IMR-90 (cell line): Measurements from ENCODE around the gene CACNG5. TPM values are rescaled to one million over a fixed set of nuclear protein-coding genes. Genes with fewer than 3 reads are reported as not detected.

ENCODE experiments used
- ATAC-seq: fragments of 200-7000 bp; cut with Tn5 transposase; 2 replicates; pipeline ENCODE4 v1.9.1; 2020; ENCODE audit warnings: low read depth, mild to moderate bottlenecking, moderate library complexity
- BruUV-seq: library from RNA; stranded (reverse); fragments of 400-500 nt; replicated peaks from 2 replicates; lab custom pipeline; 2021; lab: Mats Ljungman, UMichigan
- CTCF ChIA-PET: fragments of 300-600 bp; formaldehyde crosslinking; extraction: SDS; loops from one replicate; lab custom pipeline; 2021; ENCODE audit warnings: antibody characterized with exemption; lab: Yijun Ruan, JAX
- POLR2A ChIA-PET: fragments of 300-600 bp; sonication (Branson Sonifier 250); formaldehyde crosslinking; loops from one replicate; lab custom pipeline; 2022; ENCODE audit warnings: antibody characterized with exemption; ENCODE audit not compliant: unreplicated experiment; lab: Charles Lee
- DNase-seq: peaks from one replicate; pipeline ENCODE4 v3.0.0; 2013
- H2AFZ ChIP-seq: replicated peaks from 2 replicates; pipeline ENCODE3; 2013; ENCODE audit warnings: low read length, mild to moderate bottlenecking; ENCODE audit not compliant: poor library complexity
- H2AK5ac ChIP-seq: 2 replicates; pipeline ENCODE4 v1.6.1; 2013; ENCODE audit warnings: low read depth, low read length, inconsistent platforms
- H2AK9ac ChIP-seq: replicated peaks from 2 replicates; pipeline ENCODE3; 2013; ENCODE audit warnings: mild to moderate bottlenecking, low read depth, low read length, moderate library complexity; ENCODE audit not compliant: poor library complexity
- H2BK120ac ChIP-seq: 2 replicates; pipeline ENCODE4 v1.6.1; 2013; ENCODE audit warnings: low read depth, low read length, inconsistent platforms
- H2BK15ac ChIP-seq: 3 replicates; pipeline ENCODE4 v1.6.1; 2013; ENCODE audit warnings: low read depth, low read length, inconsistent platforms
- H2BK20ac ChIP-seq: 2 replicates; pipeline ENCODE4 v1.6.1; 2013; ENCODE audit warnings: low read depth, mild to moderate bottlenecking, inconsistent platforms, low read length, moderate library complexity
- H2BK5ac ChIP-seq: 2 replicates; pipeline ENCODE4 v1.6.1; 2013; ENCODE audit warnings: mild to moderate bottlenecking, low read depth, low read length, inconsistent platforms; ENCODE audit not compliant: poor library complexity, severe bottlenecking
- H3K14ac ChIP-seq: replicated peaks from 2 replicates; pipeline ENCODE4 v1.6.1; 2013; ENCODE audit warnings: low read depth, low read length, inconsistent platforms
- H3K18ac ChIP-seq: 2 replicates; pipeline ENCODE4 v1.6.1; 2013; ENCODE audit warnings: low read depth, low read length, control low read depth
- H3K23ac ChIP-seq: 2 replicates; pipeline ENCODE4 v1.6.1; 2013; ENCODE audit warnings: low read depth, low read length, inconsistent platforms
- H3K27ac ChIP-seq: 2 replicates; pipeline ENCODE4 v1.5.1; 2013; ENCODE audit warnings: mild to moderate bottlenecking, control low read depth, low read length; ENCODE audit not compliant: insufficient read depth
- H3K27me3 ChIP-seq: 2 replicates; pipeline ENCODE4 v1.6.1; 2013; ENCODE audit warnings: low read length; ENCODE audit not compliant: control insufficient read depth, insufficient read depth
- H3K36me3 ChIP-seq: 2 replicates; pipeline ENCODE4 v1.6.1; 2013; ENCODE audit warnings: low read length, mixed read lengths; ENCODE audit not compliant: control insufficient read depth, insufficient read depth
- H3K4ac ChIP-seq: 2 replicates; pipeline ENCODE4 v1.6.1; 2013; ENCODE audit warnings: low read depth, low read length, inconsistent platforms
- H3K4me1 ChIP-seq: 2 replicates; pipeline ENCODE4 v1.6.1; 2013; ENCODE audit warnings: low read length, mixed read lengths; ENCODE audit not compliant: control insufficient read depth, insufficient read depth
- H3K4me2 ChIP-seq: 2 replicates; pipeline ENCODE4 v1.6.1; 2013; ENCODE audit warnings: low read depth, mild to moderate bottlenecking, control low read depth, low read length, moderate library complexity
- H3K4me3 ChIP-seq: 2 replicates; pipeline ENCODE4 v1.5.1; 2013; ENCODE audit warnings: low read depth, mild to moderate bottlenecking, control low read depth, low read length, moderate library complexity; ENCODE audit not compliant: insufficient read depth
- H3K56ac ChIP-seq: 2 replicates; pipeline ENCODE4 v1.6.1; 2013; ENCODE audit warnings: low read length, inconsistent platforms; ENCODE audit not compliant: insufficient read depth; ENCODE audit errors: extremely low read depth
- H3K79me1 ChIP-seq, 2 experiments: 2 replicates each; pipeline ENCODE4 v1.6.1; 2013; ENCODE audit warnings: low read length in 2 of 2, inconsistent platforms in 1 of 2, low read depth in 1 of 2
- H3K9ac ChIP-seq: 2 replicates; pipeline ENCODE4 v1.6.1; 2013; ENCODE audit warnings: low read depth, low read length, control low read depth
- H3K9me1 ChIP-seq: 2 replicates; pipeline ENCODE4 v1.6.1; 2013; ENCODE audit warnings: low read length, inconsistent platforms; ENCODE audit not compliant: insufficient read depth
- H3K9me3 ChIP-seq: 2 replicates; pipeline ENCODE4 v1.6.1; 2013; ENCODE audit warnings: low read length; ENCODE audit not compliant: control insufficient read depth, insufficient read depth
- H4K20me1 ChIP-seq: 2 replicates; pipeline ENCODE4 v1.6.1; 2013; ENCODE audit warnings: low read length, inconsistent platforms; ENCODE audit not compliant: insufficient read depth
- H4K5ac ChIP-seq: 2 replicates; pipeline ENCODE4 v1.6.1; 2013; ENCODE audit warnings: mild to moderate bottlenecking, low read depth, low read length, control low read depth
- H4K8ac ChIP-seq, 2 experiments: 2 replicates each; pipeline ENCODE4 v1.6.1; 2013; ENCODE audit warnings: low read depth in 2 of 2, low read length in 2 of 2, control low read depth in 1 of 2, inconsistent platforms in 1 of 2
- H4K91ac ChIP-seq: 2 replicates; pipeline ENCODE4 v1.6.1; 2013; ENCODE audit warnings: low read depth, low read length, inconsistent platforms; ENCODE audit not compliant: insufficient read depth
- BHLHE40 ChIP-seq: fragments of 150-350 bp; IDR thresholded peaks from 2 replicates; pipeline ENCODE4 v1.6.1; 2016; ENCODE audit warnings: mild to moderate bottlenecking, low read depth, low read length
- CEBPB ChIP-seq: IDR thresholded peaks from 2 replicates; pipeline ENCODE4 v1.6.1; 2012; ENCODE audit warnings: low read depth, low read length, improper control_type of control experiment
- CHD1 ChIP-seq: IDR thresholded peaks from 2 replicates; pipeline ENCODE4 v1.6.1; 2012; ENCODE audit warnings: low read depth, low read length, improper control_type of control experiment
- ELK1 ChIP-seq: fragments of 150-350 bp; IDR thresholded peaks from 2 replicates; pipeline ENCODE4 v1.6.1; 2016; ENCODE audit warnings: low read depth, mild to moderate bottlenecking, low read length, moderate library complexity, borderline replicate concordance
- FOS ChIP-seq: fragments of 150-350 bp; IDR thresholded peaks from 2 replicates; pipeline ENCODE4 v1.6.1; 2016; ENCODE audit warnings: low read depth, low read length
- MAFK ChIP-seq: IDR thresholded peaks from 2 replicates; pipeline ENCODE4 v1.6.1; 2012; ENCODE audit warnings: low read depth, low read length, improper control_type of control experiment
- MAZ ChIP-seq: IDR thresholded peaks from 2 replicates; pipeline ENCODE4 v1.6.1; 2012; ENCODE audit warnings: low read depth, mild to moderate bottlenecking, low read length, improper control_type of control experiment, moderate library complexity, borderline replicate concordance
- MXI1 ChIP-seq: IDR thresholded peaks from 2 replicates; pipeline ENCODE4 v1.6.1; 2012; ENCODE audit warnings: low read depth, mild to moderate bottlenecking, low read length, moderate library complexity, borderline replicate concordance
- NFE2L2 ChIP-seq: fragments of 150-350 bp; IDR thresholded peaks from 2 replicates; pipeline ENCODE4 v1.6.1; 2016; ENCODE audit warnings: low read depth, mild to moderate bottlenecking, low read length
- POLR2A ChIP-seq: IDR thresholded peaks from 2 replicates; pipeline ENCODE4 v1.6.1; 2012; ENCODE audit warnings: mild to moderate bottlenecking, low read depth, low read length
- RAD21 ChIP-seq: IDR thresholded peaks from 2 replicates; pipeline ENCODE4 v1.6.1; 2012; ENCODE audit warnings: low read length, improper control_type of control experiment
- RCOR1 ChIP-seq: IDR thresholded peaks from 2 replicates; pipeline ENCODE4 v1.6.1; 2012; ENCODE audit warnings: mild to moderate bottlenecking, low read length, improper control_type of control experiment; ENCODE audit not compliant: insufficient replicate concordance
- RFX5 ChIP-seq: IDR thresholded peaks from 2 replicates; pipeline ENCODE4 v1.8.0; 2012; ENCODE audit warnings: low read depth, mild to moderate bottlenecking, low read length, moderate library complexity
- SMC3 ChIP-seq: fragments of 150-350 bp; IDR thresholded peaks from 2 replicates; pipeline ENCODE4 v1.6.1; 2016; ENCODE audit warnings: low read depth, mild to moderate bottlenecking, antibody characterized with exemption, low read length, moderate library complexity
- USF2 ChIP-seq: fragments of 150-350 bp; IDR thresholded peaks from 2 replicates; pipeline ENCODE4 v1.6.1; 2017; ENCODE audit warnings: mild to moderate bottlenecking, antibody characterized with exemption, low read length, low read depth
- WGBS, 2 experiments: methylation state at CpG; one replicate each; pipeline versions ENCODE4 v1.1.5 to v1.1.7; 2013; ENCODE audit warnings: missing lambda C conversion rate in 2 of 2; ENCODE audit not compliant: insufficient read length in 1 of 2; ENCODE audit errors: extremely low coverage in 2 of 2; 5-methylcytosine and 5-hydroxymethylcytosine counted together
- dilution Hi-C: fragments of 300-500 bp; cut with HindIII; formaldehyde crosslinking; loops from one replicate; pipeline ENCODE4 v1.14.3; 2018; ENCODE audit warnings: low sequenced_read_pairs; ENCODE audit not compliant: unreplicated experiment
- in situ Hi-C: fragments of 300-500 bp; cut with MboI; formaldehyde crosslinking; loops from 3 replicates; pipeline ENCODE4 v1.14.3; 2019; ENCODE audit warnings: low sequenced_read_pairs, inconsistent platforms, mixed read lengths
- intact Hi-C: fragments of 100-400 bp; cut with micrococcal nuclease; formaldehyde crosslinking; loops from 2 replicates; pipeline ENCODE4 v1.10.0; 2022
- polyA plus RNA-seq, 3 experiments: library from polyadenylated mRNA; depleted of rRNA; stranded (reverse); fragments of >200 nt; gene quantifications; 2 replicates each; pipeline ENCODE4 v1.2.3, GENCODE V29; 2012; ENCODE audit warnings: low replicate concordance in 1 of 3
- total RNA-seq: library from RNA; depleted of rRNA; stranded (reverse); fragments of >200 nt; gene quantifications from 2 replicates; pipeline ENCODE4 v1.2.3, GENCODE V29; 2012
- TF ChIP-seq, protein P1 (sequence below): conservative IDR thresholded peaks from 2 replicates; pipeline ENCODE4 v1.5.1; 2012; ENCODE audit warnings: mild to moderate bottlenecking, low read depth, low read length, improper control_type of control experiment

Gene CACNG5
- total and polyA plus RNA-seq, 2 of the 4 experiments (the other 2 are of a cell fraction): not detected

DNA sequence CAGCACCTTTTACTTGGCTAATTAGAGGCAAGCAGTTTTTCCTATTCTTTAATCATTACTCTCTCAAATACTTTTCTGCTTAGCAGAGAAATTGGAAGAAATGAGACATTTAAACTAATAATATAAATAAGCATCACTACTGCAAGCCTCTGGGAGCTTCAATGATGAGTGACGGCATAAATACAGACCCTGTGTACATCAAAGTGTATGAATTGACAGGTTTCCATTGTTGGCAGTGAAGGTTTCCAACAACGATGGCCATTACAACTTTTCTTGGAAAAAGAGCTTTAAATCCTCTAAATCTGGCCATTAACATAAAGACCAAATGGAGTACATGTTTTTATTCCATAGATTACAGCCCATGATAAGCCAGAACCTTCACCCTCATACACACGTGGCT lies 39.4 kb upstream of the CACNG5 start:
- no peaks in the 10 kb centered on the region for H3K27me3 ChIP-seq
- H3K56ac ChIP-seq: no peak overlapping the region
- peaks cover 46% of the 10 kb centered on the region for H3K36me3 ChIP-seq
- no peak overlapping the region for H2BK20ac ChIP-seq
- H3K18ac ChIP-seq: no peak overlapping the region
- BruUV-seq: no TSS peak
- H3K4me1 ChIP-seq: no peaks in the 10 kb centered on the region
- no peak for TF ChIP-seq RFX5
- no peak for TF ChIP-seq USF2
- no peak for TF ChIP-seq FOS
- TF ChIP-seq POLR2A: no peak
- no peak for TF ChIP-seq SMC3
- TF ChIP-seq, protein P1, sequence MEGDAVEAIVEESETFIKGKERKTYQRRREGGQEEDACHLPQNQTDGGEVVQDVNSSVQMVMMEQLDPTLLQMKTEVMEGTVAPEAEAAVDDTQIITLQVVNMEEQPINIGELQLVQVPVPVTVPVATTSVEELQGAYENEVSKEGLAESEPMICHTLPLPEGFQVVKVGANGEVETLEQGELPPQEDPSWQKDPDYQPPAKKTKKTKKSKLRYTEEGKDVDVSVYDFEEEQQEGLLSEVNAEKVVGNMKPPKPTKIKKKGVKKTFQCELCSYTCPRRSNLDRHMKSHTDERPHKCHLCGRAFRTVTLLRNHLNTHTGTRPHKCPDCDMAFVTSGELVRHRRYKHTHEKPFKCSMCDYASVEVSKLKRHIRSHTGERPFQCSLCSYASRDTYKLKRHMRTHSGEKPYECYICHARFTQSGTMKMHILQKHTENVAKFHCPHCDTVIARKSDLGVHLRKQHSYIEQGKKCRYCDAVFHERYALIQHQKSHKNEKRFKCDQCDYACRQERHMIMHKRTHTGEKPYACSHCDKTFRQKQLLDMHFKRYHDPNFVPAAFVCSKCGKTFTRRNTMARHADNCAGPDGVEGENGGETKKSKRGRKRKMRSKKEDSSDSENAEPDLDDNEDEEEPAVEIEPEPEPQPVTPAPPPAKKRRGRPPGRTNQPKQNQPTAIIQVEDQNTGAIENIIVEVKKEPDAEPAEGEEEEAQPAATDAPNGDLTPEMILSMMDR: no peak
- no peak for TF ChIP-seq NFE2L2
- TF ChIP-seq BHLHE40: no peak
- no peak for TF ChIP-seq CEBPB
- TF ChIP-seq RAD21: no peak
- TF ChIP-seq MAFK: no peak
- TF ChIP-seq RCOR1: no peak
- no peak for TF ChIP-seq MXI1
- TF ChIP-seq CHD1: no peak
- no peak for TF ChIP-seq ELK1
- TF ChIP-seq MAZ: no peak
- H2AK5ac ChIP-seq: no peak overlapping the region
- H2BK5ac ChIP-seq: no peak overlapping the region
- POLR2A ChIA-PET: no interaction called here
- no peak overlapping the region for H3K4ac ChIP-seq
- no peak overlapping the region for H2BK15ac ChIP-seq
- H4K91ac ChIP-seq: no peak overlapping the region
- no peaks in the 10 kb centered on the region for H3K9me3 ChIP-seq
- H4K8ac ChIP-seq: no peak overlapping the region
- no peak overlapping the region for H3K27ac ChIP-seq
- no peak overlapping the region for H3K14ac ChIP-seq
- H3K23ac ChIP-seq: no peak overlapping the region
- dilution Hi-C loops (no loop called here), intact Hi-C loops (no loop called here), in situ Hi-C loops (no loop called here)
- no CpG with 5 or more reads among the region's 3 CpGs for WGBS, 2 experiments
- no peaks in the 10 kb centered on the region; a peak in 1 of 4 replicates for H3K79me1 ChIP-seq
- H3K4me3 ChIP-seq: no peak overlapping the region
- H2AFZ ChIP-seq: no peak overlapping the region
- no peak overlapping the region for H2AK9ac ChIP-seq
- ATAC-seq: no peak
- H3K9me1 ChIP-seq: 0 out of 2 replicates have a peak, but pooled peaks cover 4% of the 10 kb centered on the region
- CTCF ChIA-PET: no interaction called here
- H4K5ac ChIP-seq: no peak overlapping the region
- no peaks in the 10 kb centered on the region; the same call in 1 of the 2 replicates for H4K20me1 ChIP-seq
- no peak overlapping the region for H2BK120ac ChIP-seq
- DNase-seq: no peak
- no peak overlapping the region for H3K4me2 ChIP-seq
- no peak overlapping the region for H3K9ac ChIP-seq
